Suppressor macrophage treated with lipopolysaccharide for 4 hours (primary cell): ENCODE data around the gene PLPPR2.
"Not testable (repeated sequence)": the region's sequence is repeated elsewhere in the genome, so short reads cannot be mapped to it uniquely, and the experiment has no call there.

ENCODE experiments used
- DNase-seq: peaks from one replicate; pipeline ENCODE4 v3.0.0-alpha.2; 2020

Gene PLPPR2

DNA sequence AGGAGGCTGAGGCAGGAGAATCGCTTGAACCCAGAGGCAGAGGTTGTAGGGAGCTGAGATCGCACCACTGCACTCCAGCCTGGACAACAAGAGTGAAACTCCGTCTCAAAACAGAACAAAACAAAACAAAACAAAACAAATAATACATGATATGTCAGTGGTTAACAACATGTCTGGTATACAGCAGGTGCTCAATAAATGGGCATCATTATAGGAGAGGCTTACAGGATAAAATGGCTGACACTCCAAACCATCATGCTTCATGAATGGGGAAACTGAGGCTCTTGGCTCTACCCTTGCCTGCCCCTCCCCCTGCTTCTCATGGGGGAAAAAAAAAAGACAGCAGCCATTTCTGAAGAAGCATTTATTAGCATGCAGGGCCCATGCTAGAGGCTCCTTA is 12.8 kb upstream of the PLPPR2 start:
- DNase-seq, result no peak

- DNase-seq, result no peak
These were observed 10.0 kb upstream of the PLPPR2 start for GRCh38 chr19:11345122-11345803.

DNA sequence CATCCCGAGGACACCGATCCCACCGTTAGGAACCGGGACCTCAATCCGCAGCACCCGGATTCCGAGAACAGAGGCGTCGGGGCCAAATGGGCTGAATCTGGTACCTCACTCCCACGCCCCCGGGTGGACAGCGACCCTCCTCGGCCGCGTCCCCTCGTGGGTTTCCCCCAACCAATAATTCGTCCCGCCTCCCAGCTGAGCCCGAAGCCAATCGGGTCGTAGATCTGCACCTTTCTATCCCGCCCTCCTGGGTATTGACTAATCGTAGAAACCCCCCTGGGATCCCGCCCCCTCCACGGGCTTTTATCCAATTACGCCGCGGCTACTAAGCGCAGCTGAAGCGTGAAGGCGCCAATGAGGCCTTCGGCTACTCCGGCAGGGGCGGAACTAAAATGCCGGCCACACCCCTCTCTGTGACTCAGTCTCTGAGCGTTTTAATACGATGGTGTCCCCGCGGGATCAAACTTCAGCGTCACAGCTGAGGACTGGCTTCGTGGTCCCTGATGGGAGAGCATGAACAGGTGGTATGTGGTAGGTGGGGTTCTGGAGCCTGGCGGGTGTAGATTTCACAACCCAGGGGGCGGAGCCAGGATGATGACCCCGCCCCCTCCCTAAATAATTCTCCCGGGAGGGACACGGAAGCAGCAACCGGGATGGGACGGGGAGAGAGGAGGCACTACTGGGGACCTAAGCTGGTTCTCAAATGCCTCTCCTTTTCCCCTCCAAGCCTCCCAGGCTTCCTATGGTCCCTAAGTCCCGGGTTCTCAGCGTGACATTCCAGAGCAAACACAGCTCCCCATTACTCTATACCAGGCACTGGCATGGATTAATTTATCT is 8.9 kb upstream of the PLPPR2 start, which contains the start of the genes CCDC159 and TMEM205:
TSS of gene CCDC159 (plus strand) at position 416 of the 837 bp plus-strand sequence. CDS start at position 504, 88 bp downstream.
TSS of gene TMEM205 (minus strand) at position 165 of the 837 bp plus-strand sequence. CDS start 649 bp downstream, outside the sequence.
- peak; percentile 100 for DNase-seq

DNA sequence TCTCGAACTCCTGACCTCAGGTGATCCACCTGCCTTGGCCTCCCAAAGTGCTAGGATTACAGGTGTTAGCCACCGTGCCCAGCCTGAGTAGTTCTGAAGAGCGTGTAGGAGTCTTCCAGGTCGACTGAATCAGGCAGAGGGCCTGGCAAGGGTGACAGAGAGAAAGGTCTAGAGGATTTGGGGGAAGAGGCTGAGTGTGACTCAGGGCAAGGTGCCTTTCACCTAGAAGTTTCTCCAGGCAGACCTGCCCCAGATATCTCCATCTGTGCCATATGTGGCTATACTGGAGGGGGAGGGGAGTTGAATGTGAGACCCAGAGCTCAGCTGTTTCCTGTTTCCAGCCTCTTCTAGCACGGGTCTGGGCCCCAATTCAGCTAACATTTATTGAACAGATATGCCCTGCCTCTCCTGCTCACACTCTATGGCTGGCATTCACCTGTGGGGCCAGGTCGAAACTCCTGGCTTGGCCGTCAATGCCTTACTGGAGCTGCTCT is 7.6 kb upstream of the PLPPR2 start:
- no peak for DNase-seq

- DNase-seq, result no peak
These were observed 6.1 kb upstream of the PLPPR2 start for GRCh38 chr19:11349171-11349570.

DNA sequence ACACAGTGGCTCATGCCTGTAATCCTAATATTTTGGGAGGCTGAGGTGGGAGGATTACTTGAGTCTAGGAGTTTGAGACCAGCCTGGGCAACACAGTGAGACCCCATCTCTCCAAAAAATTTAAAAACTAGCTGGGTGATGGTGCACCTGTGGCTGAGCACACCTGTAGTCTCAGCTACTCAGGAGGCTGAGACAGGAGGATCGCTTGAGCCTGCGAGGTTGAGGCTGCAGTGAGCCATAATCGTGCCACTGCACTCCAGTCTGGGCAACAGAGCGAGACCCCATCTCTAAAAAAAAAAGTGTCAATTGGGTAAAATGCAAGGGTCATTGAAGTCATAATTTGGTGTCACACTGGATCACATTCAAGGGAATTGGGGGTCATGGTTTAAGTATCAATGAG is 1.1 kb upstream of the PLPPR2 start:
- not testable (repeated sequence) for DNase-seq

- no peak for DNase-seq
These were observed 804 bp downstream of the PLPPR2 start for GRCh38 chr19:11356074-11356397.

- no peak for DNase-seq
These were observed 1.7 kb downstream of the PLPPR2 start for GRCh38 chr19:11356676-11357550.

- no peak for DNase-seq
These were observed 4.2 kb downstream of the PLPPR2 start for GRCh38 chr19:11359421-11359820.

GRCh38 chr19:11361037-11361770 is 6.0 kb downstream of the PLPPR2 start:
- no peak for DNase-seq

DNA sequence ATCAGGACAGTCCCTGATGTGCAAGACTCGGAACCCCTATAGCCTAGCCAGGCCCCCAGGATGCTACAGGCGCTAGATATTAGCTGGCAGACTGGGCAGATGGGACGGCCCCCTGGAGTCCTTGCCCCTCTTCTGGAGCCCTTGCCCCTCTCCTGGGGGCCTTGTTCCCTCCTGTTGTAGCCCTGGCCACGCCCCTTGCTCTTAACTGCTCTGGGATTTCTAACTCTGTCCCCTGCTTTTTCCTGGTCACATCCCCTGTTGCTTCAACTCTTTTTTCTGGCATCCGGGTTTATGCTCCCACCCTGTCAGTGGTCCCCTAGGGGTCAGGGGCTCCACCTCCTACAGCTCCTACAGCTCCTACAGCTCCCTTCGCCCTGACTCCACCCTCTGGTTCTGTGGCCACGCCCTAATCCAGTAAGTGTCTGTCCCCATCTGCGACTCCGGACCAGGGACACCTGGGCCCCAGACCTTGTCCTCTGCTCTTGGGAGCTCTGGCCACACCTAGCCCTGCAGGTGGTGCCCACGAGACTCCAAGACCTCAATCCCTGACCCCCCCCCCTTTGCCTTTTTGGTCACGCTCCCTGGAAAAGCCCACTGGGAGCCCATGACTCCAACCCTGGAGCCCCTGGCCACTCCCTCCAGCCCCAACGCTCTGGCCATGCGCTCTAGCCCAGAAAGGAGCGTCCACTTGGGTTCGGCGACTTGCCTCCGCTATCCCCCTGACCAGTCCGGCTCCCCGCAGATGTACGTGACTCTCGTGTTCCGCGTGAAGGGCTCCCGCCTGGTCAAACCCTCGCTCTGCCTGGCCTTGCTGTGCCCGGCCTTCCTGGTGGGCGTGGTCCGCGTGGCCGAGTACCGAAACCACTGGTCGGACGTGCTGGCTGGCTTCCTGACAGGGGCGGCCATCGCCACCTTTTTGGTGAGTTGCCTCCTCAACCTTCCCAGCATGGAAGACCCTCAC is 6.8 kb downstream of the PLPPR2 start:
- DNase-seq, result no peak

- DNase-seq, result no peak
These were observed 8.6 kb downstream of the PLPPR2 start for GRCh38 chr19:11363881-11364280.

- no peak for DNase-seq
These were observed 9.2 kb downstream of the PLPPR2 start for GRCh38 chr19:11364296-11364904.

GRCh38 chr19:11364935-11365334 is 9.7 kb downstream of the PLPPR2 start:
- no peak for DNase-seq

DNA sequence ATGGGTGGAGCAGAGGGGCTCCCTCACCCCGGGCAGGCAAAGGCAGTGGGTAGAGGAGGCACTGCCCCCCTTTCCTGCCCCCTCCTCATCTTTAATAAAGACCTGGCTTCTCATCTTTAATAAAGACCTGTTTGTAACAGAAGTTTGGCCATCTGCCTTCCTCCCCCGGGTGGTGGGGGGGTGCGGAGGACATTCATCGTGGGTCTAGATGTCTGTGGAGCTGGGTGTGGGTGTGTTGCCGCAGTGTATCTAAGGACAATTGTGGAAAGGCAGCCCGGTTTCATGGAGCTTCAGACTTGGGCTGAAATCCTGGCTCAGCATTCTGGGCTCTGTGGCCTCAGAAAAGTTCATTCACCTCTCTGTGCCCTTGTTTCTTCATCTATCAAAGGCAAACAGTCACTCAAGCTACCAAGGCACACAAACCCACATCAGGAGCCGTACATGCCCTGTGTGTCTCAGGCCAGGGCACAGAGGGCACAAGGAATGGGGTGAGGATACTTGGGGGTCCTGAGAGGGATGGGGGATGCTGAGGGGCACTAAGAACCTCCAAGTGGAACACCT is 10.4 kb downstream of the PLPPR2 start:
- no peak for DNase-seq

DNA sequence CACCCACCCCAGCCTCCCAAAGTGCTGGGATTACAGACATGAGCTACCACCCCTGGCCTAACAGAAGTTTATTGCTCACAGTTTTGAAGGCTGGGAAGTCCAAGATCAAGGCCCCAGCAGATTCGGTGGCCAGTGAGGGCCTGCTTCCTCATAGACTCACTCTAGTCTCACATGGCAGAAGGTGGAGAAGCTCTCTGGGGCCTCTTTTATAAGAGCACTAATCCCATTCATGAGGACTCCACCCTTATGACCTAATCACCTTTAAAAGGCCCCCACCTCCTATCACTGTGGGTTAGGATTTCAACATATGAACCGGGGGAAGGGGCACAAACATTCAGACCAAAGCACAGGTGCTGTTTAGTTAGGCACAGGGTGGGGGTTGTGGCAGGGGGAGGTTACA is 12.3 kb downstream of the PLPPR2 start:
- no peak for DNase-seq

DNA sequence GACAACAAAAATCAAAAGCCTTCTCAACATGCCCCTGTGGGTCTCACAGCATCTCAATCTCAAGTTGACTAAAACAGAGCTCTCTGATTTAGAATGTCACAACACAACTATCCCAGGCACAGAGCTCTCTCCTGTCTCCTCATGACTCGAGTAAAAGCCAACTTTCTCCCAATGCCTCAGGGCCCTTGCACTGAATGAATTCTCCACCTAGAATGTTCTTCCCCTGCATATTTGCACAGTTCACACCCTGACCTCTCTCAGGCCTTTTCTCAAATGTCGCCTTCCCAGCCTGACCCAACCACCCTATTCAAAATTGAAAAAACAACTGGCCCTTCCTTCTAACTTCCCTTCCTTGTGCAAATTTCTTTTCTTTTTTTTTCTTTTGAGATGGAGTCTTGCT is 15.5 kb downstream of the PLPPR2 start:
- no peak for DNase-seq

DNA sequence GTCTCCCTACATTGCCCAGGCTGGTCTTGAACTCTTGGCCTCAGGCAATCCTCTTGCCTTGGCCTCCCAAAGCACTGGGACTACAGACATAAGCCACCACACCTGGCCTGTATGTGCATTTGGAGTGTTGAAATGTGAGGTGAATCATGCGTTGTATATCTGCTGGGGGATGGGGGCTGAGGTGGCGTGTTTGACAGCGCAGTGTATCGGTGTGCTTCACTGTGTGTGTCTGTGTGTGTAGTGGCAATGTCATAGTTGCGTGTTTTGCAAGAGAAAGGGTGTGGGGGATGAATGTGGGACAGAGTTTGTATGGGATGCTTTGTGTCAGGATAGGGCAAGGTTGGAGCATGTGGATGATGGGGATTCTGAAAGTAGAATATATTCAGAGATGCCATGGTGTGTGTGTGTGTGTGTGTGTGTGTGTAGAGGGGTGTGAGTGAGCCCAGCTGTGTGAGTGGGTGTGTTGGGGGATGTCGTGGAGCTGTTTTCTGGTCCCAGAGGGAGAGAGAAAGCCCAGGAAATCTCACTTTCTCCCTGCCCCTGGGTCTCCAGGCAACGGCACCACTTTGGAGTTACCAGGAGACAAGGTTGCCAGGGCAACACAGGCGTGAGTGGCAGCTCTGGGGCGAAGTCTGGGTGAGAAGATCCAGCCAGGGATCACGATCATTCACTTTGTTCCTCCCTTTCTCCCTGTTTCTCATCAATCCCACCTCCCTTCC is 18.1 kb downstream of the PLPPR2 start:
- no peak for DNase-seq

GRCh38 chr19:11373885-11374432 is 18.7 kb downstream of the PLPPR2 start:
- no peak for DNase-seq
